ENCODE data around the gene NKAIN2.

NKAIN2 gene

GRCh38 chr6:124430740-124431318 is 627.2 kb downstream of the NKAIN2 start:
- H3K27me3 ChIP-seq (ENCODE audit: control insufficient read depth in 2 of 2, insufficient read depth in 2 of 2, low read length in 2 of 2): no peaks in the 10 kb centered on the region
- no peak overlapping the region for H3K9ac ChIP-seq (ENCODE audit: low read depth in 1 of 2, low read length in 2 of 2)
- no peaks in the 10 kb centered on the region for H3K4me1 ChIP-seq (ENCODE audit: control insufficient read depth in 2 of 2, insufficient read depth in 2 of 2, low read length in 2 of 2)
- H3K27ac ChIP-seq (ENCODE audit: low read depth in 2 of 2, low read length in 2 of 2): no peak overlapping the region
- no peaks in the 10 kb centered on the region for H3K36me3 ChIP-seq (ENCODE audit: control insufficient read depth in 2 of 2, insufficient read depth in 2 of 2, low read length in 2 of 2)
- no peaks in the 10 kb centered on the region for H3K9me3 ChIP-seq (ENCODE audit: control insufficient read depth in 2 of 2, low read length in 2 of 2)
- H3K4me3 ChIP-seq (ENCODE audit: low read length in 2 of 2): no peak overlapping the region

GRCh38 chr6:124432620-124433019 is 629.0 kb downstream of the NKAIN2 start:
- H3K4me3 ChIP-seq (ENCODE audit: low read length in 2 of 2): no peak overlapping the region
- H3K4me1 ChIP-seq (ENCODE audit: control insufficient read depth in 2 of 2, insufficient read depth in 2 of 2, low read length in 2 of 2): no peaks in the 10 kb centered on the region
- H3K9me3 ChIP-seq (ENCODE audit: control insufficient read depth in 2 of 2, low read length in 2 of 2): no peaks in the 10 kb centered on the region
- H3K36me3 ChIP-seq (ENCODE audit: control insufficient read depth in 2 of 2, insufficient read depth in 2 of 2, low read length in 2 of 2): no peaks in the 10 kb centered on the region
- no peak overlapping the region for H3K9ac ChIP-seq (ENCODE audit: low read depth in 1 of 2, low read length in 2 of 2)
- no peak overlapping the region for H3K27ac ChIP-seq (ENCODE audit: low read depth in 2 of 2, low read length in 2 of 2)
- H3K27me3 ChIP-seq (ENCODE audit: control insufficient read depth in 2 of 2, insufficient read depth in 2 of 2, low read length in 2 of 2): no peaks in the 10 kb centered on the region

- no peaks in the 10 kb centered on the region for H3K36me3 ChIP-seq (ENCODE audit: control insufficient read depth in 2 of 2, insufficient read depth in 2 of 2, low read length in 2 of 2)
- H3K27me3 ChIP-seq (ENCODE audit: control insufficient read depth in 2 of 2, insufficient read depth in 2 of 2, low read length in 2 of 2): no peaks in the 10 kb centered on the region
- no peak overlapping the region for H3K9ac ChIP-seq (ENCODE audit: low read depth in 1 of 2, low read length in 2 of 2)
- H3K9me3 ChIP-seq (ENCODE audit: control insufficient read depth in 2 of 2, low read length in 2 of 2): no peaks in the 10 kb centered on the region
- no peaks in the 10 kb centered on the region for H3K4me1 ChIP-seq (ENCODE audit: control insufficient read depth in 2 of 2, insufficient read depth in 2 of 2, low read length in 2 of 2)
- H3K4me3 ChIP-seq (ENCODE audit: low read length in 2 of 2): no peak overlapping the region
- no peak overlapping the region for H3K27ac ChIP-seq (ENCODE audit: low read depth in 2 of 2, low read length in 2 of 2)
Observed at GRCh38 chr6:124433387-124434160, 629.9 kb downstream of the NKAIN2 start.

- Histone ChIP-seq H3K27ac (ENCODE audit: low read depth in 2 of 2, low read length in 2 of 2) (no peak overlapping the region), H3K9ac (ENCODE audit: low read depth in 1 of 2, low read length in 2 of 2) (no peak overlapping the region), H3K9me3 (ENCODE audit: control insufficient read depth in 2 of 2, low read length in 2 of 2) (no peaks in the 10 kb centered on the region), H3K27me3 (ENCODE audit: control insufficient read depth in 2 of 2, insufficient read depth in 2 of 2, low read length in 2 of 2) (no peaks in the 10 kb centered on the region), H3K36me3 (ENCODE audit: control insufficient read depth in 2 of 2, insufficient read depth in 2 of 2, low read length in 2 of 2) (no peaks in the 10 kb centered on the region), H3K4me3 (ENCODE audit: low read length in 2 of 2) (no peak overlapping the region), H3K4me1 (ENCODE audit: control insufficient read depth in 2 of 2, insufficient read depth in 2 of 2, low read length in 2 of 2) (no peaks in the 10 kb centered on the region)
Observed at GRCh38 chr6:124434421-124434820, 630.8 kb downstream of the NKAIN2 start.

- H3K4me3 ChIP-seq (ENCODE audit: low read length in 2 of 2): no peak overlapping the region
- H3K27me3 ChIP-seq (ENCODE audit: control insufficient read depth in 2 of 2, insufficient read depth in 2 of 2, low read length in 2 of 2): no peaks in the 10 kb centered on the region
- no peak overlapping the region for H3K9ac ChIP-seq (ENCODE audit: low read depth in 1 of 2, low read length in 2 of 2)
- no peaks in the 10 kb centered on the region for H3K36me3 ChIP-seq (ENCODE audit: control insufficient read depth in 2 of 2, insufficient read depth in 2 of 2, low read length in 2 of 2)
- H3K4me1 ChIP-seq (ENCODE audit: control insufficient read depth in 2 of 2, insufficient read depth in 2 of 2, low read length in 2 of 2): no peaks in the 10 kb centered on the region
- H3K27ac ChIP-seq (ENCODE audit: low read depth in 2 of 2, low read length in 2 of 2): no peak overlapping the region
- H3K9me3 ChIP-seq (ENCODE audit: control insufficient read depth in 2 of 2, low read length in 2 of 2): no peaks in the 10 kb centered on the region
Observed at GRCh38 chr6:124436803-124437202, 633.1 kb downstream of the NKAIN2 start.

- Histone ChIP-seq H3K27ac (ENCODE audit: low read depth in 2 of 2, low read length in 2 of 2) (no peak overlapping the region), H3K4me3 (ENCODE audit: low read length in 2 of 2) (no peak overlapping the region), H3K27me3 (ENCODE audit: control insufficient read depth in 2 of 2, insufficient read depth in 2 of 2, low read length in 2 of 2) (no peaks in the 10 kb centered on the region), H3K9me3 (ENCODE audit: control insufficient read depth in 2 of 2, low read length in 2 of 2) (no peaks in the 10 kb centered on the region), H3K4me1 (ENCODE audit: control insufficient read depth in 2 of 2, insufficient read depth in 2 of 2, low read length in 2 of 2) (no peaks in the 10 kb centered on the region), H3K9ac (ENCODE audit: low read depth in 1 of 2, low read length in 2 of 2) (no peak overlapping the region), H3K36me3 (ENCODE audit: control insufficient read depth in 2 of 2, insufficient read depth in 2 of 2, low read length in 2 of 2) (no peaks in the 10 kb centered on the region)
Observed at GRCh38 chr6:124438546-124439065, 634.9 kb downstream of the NKAIN2 start.

GRCh38 chr6:124441450-124441849 is 637.8 kb downstream of the NKAIN2 start:
- Histone ChIP-seq H3K27ac (ENCODE audit: low read depth in 2 of 2, low read length in 2 of 2) (no peak overlapping the region), H3K36me3 (ENCODE audit: control insufficient read depth in 2 of 2, insufficient read depth in 2 of 2, low read length in 2 of 2) (no peaks in the 10 kb centered on the region), H3K9ac (ENCODE audit: low read depth in 1 of 2, low read length in 2 of 2) (no peak overlapping the region)

GRCh38 chr6:124443541-124443940 is 639.9 kb downstream of the NKAIN2 start:
- H3K9me3 ChIP-seq (ENCODE audit: control insufficient read depth in 2 of 2, low read length in 2 of 2): no peaks in the 10 kb centered on the region
- no peaks in the 10 kb centered on the region for H3K27me3 ChIP-seq (ENCODE audit: control insufficient read depth in 2 of 2, insufficient read depth in 2 of 2, low read length in 2 of 2)
- H3K27ac ChIP-seq (ENCODE audit: low read depth in 2 of 2, low read length in 2 of 2): no peak overlapping the region

More at GRCh38 chr6:124441450-124441849, 637.8 kb downstream of the NKAIN2 start:
- H3K4me1 ChIP-seq (ENCODE audit: control insufficient read depth in 2 of 2, insufficient read depth in 2 of 2, low read length in 2 of 2): no peaks in the 10 kb centered on the region
- H3K4me3 ChIP-seq (ENCODE audit: low read length in 2 of 2): no peak overlapping the region
- H3K27me3 ChIP-seq (ENCODE audit: control insufficient read depth in 2 of 2, insufficient read depth in 2 of 2, low read length in 2 of 2): no peaks in the 10 kb centered on the region
- H3K9me3 ChIP-seq (ENCODE audit: control insufficient read depth in 2 of 2, low read length in 2 of 2): no peaks in the 10 kb centered on the region

GRCh38 chr6:124445581-124445980 is 641.9 kb downstream of the NKAIN2 start:
- Histone ChIP-seq H3K27ac (ENCODE audit: low read depth in 2 of 2, low read length in 2 of 2) (no peak overlapping the region), H3K36me3 (ENCODE audit: control insufficient read depth in 2 of 2, insufficient read depth in 2 of 2, low read length in 2 of 2) (no peaks in the 10 kb centered on the region), H3K27me3 (ENCODE audit: control insufficient read depth in 2 of 2, insufficient read depth in 2 of 2, low read length in 2 of 2) (no peaks in the 10 kb centered on the region), H3K4me3 (ENCODE audit: low read length in 2 of 2) (no peak overlapping the region), H3K9ac (ENCODE audit: low read depth in 1 of 2, low read length in 2 of 2) (no peak overlapping the region), H3K9me3 (ENCODE audit: control insufficient read depth in 2 of 2, low read length in 2 of 2) (no peaks in the 10 kb centered on the region), H3K4me1 (ENCODE audit: control insufficient read depth in 2 of 2, insufficient read depth in 2 of 2, low read length in 2 of 2) (no peaks in the 10 kb centered on the region)

More at GRCh38 chr6:124443541-124443940, 639.9 kb downstream of the NKAIN2 start:
- no peak overlapping the region for H3K9ac ChIP-seq (ENCODE audit: low read depth in 1 of 2, low read length in 2 of 2)
- H3K4me3 ChIP-seq (ENCODE audit: low read length in 2 of 2): no peak overlapping the region
- no peaks in the 10 kb centered on the region for H3K4me1 ChIP-seq (ENCODE audit: control insufficient read depth in 2 of 2, insufficient read depth in 2 of 2, low read length in 2 of 2)
- no peaks in the 10 kb centered on the region for H3K36me3 ChIP-seq (ENCODE audit: control insufficient read depth in 2 of 2, insufficient read depth in 2 of 2, low read length in 2 of 2)

GRCh38 chr6:124446961-124447360 is 643.3 kb downstream of the NKAIN2 start:
- Histone ChIP-seq H3K9me3 (ENCODE audit: control insufficient read depth in 2 of 2, low read length in 2 of 2) (no peaks in the 10 kb centered on the region), H3K27ac (ENCODE audit: low read depth in 2 of 2, low read length in 2 of 2) (no peak overlapping the region), H3K9ac (ENCODE audit: low read depth in 1 of 2, low read length in 2 of 2) (no peak overlapping the region), H3K4me1 (ENCODE audit: control insufficient read depth in 2 of 2, insufficient read depth in 2 of 2, low read length in 2 of 2) (no peaks in the 10 kb centered on the region), H3K36me3 (ENCODE audit: control insufficient read depth in 2 of 2, insufficient read depth in 2 of 2, low read length in 2 of 2) (no peaks in the 10 kb centered on the region), H3K27me3 (ENCODE audit: control insufficient read depth in 2 of 2, insufficient read depth in 2 of 2, low read length in 2 of 2) (no peaks in the 10 kb centered on the region), H3K4me3 (ENCODE audit: low read length in 2 of 2) (no peak overlapping the region)

Data from mucosa of rectum (tissue), 2 donors.